Measurements from ENCODE around the gene MED4.

Gene MED4, protein sequence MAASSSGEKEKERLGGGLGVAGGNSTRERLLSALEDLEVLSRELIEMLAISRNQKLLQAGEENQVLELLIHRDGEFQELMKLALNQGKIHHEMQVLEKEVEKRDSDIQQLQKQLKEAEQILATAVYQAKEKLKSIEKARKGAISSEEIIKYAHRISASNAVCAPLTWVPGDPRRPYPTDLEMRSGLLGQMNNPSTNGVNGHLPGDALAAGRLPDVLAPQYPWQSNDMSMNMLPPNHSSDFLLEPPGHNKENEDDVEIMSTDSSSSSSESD

DNA sequence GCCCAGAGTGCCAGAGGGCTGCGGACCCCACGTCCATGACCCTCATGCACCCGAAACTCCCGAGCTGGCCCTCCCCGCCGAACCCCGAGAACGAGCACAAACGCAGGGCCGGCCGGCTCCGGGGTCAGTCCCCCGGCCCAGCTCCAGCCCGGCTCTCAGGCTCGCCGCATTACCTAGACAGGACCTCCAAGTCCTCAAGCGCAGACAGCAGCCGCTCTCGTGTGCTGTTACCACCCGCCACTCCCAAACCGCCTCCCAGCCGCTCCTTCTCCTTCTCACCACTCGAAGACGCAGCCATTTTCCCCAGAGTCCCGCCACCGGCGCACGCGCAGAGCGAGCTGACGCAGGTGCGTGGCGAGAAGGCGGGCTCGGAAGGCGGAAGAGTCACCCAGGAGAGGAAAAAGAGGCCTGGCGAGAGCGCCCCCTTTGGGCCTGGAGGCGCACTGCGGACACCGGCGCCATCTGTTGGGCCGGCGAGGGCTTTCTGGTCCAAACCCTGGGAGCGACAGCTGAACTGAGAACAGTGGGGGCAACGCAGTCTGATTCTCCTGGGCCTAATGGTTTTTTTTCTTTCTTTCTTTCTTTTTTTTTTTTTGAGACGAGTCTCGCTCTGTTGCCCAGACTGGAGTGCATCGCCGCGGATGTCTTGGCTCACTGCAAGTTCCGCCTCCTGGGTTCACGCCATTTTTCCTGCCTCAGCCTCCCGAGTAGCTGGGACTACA, at the start of gene MED4:
MED4 (minus strand) TSS at position 324 of the 722 bp plus-strand sequence; CDS start at position 298, 26 bp downstream.
- peak; percentile 83 for DNase-seq

DNA sequence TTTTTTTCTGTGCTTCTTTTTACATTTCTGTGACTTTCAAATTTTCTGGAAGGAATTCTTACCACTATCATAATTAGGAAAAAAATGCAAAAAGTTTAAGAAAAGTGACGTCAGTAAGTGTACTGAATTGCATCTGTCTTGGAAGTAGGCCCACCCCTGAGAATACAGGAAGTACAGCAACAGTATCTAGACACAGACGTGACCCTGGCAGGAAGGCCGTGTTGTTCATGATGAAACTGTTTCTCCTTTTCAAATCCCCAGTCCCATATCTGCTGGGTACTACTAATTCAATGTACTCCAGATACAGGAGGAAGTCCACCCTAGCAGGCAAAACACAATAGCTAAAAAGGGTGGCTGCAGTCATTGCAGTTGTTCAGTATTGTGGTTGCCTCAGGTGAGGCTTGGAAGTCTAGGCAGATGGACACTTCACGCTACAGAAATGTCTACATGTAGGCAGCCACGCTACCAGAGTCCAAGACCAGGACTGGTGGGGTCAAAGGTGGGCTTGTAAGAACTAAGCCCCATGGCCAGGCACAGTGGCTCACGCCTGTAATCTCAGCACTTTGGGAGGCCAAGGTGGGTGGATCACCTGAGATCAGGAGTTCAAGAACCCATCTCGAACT, 49.6 kb upstream of the MED4 start:
- DNase-seq, result no peak

DNA sequence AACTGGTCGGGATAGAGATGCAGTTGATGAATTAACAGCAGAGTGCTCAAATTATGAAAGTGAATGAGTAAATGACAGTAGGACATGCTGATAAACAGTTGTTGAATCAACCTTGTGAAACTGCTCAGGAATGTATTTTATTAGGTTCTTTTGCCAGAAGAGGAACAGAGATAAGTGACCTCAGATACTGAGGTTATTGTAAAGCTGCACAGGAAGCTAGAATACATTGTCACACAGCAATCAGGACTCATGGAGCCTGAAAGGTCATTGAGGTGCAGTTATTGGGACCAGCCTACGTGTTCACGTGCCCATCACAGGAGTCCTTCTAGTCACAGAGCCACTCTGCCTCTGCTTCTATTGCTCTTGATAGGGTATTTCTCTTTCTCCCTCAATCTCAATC, 47.5 kb upstream of the MED4 start:
- no peak for DNase-seq

DNA sequence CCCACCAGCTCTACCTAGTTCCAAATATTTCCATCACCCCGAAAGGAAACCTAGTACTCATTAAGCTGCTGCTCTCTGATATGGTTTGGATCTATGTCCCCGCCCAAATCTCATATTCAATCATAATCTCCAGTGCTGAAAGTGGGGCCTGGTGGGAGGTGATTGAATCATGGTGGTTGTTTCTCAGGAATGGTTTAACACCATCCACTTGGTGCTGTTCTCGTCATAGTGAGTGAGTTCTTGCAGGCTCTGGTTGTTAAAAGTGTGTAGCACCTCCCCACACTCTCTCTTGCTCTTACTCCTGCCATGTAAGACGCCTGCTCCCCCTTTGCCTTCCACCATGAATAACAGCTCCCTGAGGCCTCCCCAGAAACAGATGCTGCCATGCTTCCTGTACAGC, 43.4 kb upstream of the MED4 start:
- DNase-seq, result no peak

DNA sequence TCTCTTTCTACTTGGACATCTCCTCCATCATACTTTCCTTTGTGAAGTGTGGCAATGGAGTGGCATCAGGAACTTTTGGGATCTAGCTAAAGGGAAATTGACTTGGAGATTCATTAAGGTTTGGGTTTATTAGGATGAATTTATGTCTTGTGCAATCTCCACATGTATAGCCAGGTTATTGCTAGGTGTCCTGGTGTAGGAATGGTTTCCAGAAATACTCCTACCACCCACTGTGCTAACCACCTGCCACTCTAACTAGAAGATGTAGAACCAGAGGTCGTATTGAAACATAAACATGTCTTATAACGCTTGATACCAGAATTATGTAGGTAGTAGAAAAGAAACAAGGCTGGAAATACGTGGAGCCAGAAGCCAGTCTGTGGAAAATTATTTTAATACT, 38.1 kb upstream of the MED4 start:
- no peak for DNase-seq

DNA sequence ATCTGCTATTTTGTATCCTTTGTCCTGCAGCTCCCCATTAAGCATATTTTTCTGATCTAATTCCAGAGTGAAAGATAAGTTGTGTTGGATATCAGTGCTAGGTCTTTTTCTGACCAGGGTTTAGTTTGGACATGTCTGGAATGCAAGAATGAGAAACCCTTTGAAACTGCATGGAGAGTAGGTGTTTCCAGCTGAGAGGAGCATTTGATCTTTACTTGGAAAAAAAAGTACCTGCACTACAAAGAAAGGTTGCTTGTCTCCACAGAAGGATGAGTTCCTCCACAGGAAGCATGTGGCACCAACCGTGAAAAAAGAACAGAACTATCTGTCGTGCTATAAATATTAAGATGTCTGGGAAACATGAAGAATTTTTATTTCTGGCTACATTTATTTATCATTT, 36.6 kb upstream of the MED4 start:
- no peak for DNase-seq

DNA sequence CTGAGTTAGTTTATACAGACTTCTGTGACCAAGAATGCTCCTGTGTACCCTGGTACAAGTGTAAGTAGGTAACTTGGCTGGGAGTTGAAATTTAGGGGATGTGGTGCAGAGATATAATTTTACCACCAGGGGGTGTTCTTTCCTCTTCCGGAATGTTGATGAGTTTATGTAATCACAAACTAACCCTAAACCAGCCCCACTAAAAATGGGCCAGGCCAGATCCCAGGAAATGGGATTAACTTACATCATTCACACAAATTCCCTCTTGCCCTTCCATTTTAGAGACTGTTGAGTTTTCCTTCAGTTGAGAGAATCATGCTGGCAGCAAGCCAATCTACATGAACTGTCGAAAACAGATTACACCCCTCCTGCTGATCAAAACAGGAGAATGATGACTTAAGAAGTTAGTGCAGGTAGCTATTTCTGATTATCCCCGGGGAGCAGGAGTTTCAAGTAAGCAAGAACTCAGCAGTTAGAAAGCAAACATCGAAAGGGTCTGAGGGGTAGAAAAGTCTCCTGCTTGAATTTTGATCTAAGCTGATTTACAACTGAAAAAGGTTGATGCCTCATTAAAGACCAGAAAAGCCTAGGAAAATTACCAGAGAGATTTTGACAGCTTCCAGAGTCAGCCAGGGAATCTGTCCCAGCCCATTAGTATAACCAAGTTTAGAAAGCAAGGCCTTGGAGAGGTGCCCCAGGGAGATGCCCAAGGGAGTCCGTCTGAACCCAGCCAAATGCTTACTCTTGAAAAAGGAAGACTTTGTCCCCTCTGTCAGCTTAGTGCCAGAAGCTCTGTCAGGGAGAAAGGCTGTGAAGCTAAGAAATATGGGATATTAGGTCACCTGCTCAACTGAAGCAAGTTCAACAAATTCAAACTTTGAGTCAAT, 32.3 kb upstream of the MED4 start:
- no peak for DNase-seq

DNA sequence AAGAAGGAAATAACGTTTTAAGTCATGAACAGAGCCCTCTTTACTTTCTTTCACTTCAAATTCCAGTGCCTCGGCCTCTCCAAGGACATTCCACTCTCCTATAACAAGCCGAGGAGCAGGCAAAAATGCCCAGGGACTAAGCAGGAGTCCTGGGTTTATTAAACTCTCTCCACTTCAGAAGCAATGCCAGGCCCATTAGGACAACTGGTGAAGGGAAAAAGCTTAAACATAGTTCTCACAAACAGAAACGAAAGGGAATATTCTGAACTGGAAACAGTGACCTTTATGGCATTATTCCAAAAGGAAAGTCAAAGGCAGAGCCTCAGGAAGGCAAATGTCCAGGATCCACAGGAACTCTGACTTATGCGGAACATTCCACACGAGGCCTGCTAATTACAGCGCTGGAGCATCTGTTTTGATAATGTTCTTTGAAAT, 30.9 kb upstream of the MED4 start:
- DNase-seq, result no peak

DNA sequence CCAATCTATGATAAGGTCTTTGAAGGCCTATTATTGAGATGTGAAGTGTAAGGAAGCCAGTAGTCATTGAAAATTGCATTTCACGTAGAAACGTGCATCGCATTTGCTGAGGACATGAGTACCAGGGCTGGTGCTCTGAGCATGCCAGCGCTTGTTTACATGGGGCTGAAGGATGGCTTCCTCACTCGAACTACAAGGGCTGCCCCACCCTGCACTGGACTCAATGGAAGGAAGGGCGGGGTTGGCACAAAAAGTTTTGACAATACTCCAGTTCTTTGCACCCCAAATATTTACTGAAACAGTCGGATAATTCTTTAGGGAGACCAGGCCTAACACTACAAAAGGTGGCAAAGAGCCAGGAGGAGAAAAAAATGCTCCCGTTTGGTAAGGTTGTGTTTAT, 28.9 kb upstream of the MED4 start:
- no peak for DNase-seq

DNA sequence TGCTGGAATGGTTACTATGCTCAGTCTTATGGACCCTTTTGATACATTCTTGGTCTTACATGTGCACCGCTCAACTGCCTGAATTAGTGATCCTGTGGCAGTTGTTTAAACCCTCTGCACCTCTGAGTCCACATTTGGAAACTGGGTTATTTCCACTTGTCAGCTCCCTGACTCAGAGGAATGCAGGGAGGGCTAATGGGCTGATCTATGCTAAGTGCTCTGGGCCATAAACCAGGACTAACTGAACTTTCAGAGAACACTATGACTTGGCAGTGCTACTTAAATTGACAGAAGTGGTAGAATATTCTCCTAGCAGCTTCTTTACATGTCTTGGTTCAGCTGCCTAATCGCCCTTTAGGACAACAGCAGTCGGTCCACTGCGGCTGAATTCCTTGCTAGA, 26.8 kb upstream of the MED4 start:
- DNase-seq, result no peak

DNA sequence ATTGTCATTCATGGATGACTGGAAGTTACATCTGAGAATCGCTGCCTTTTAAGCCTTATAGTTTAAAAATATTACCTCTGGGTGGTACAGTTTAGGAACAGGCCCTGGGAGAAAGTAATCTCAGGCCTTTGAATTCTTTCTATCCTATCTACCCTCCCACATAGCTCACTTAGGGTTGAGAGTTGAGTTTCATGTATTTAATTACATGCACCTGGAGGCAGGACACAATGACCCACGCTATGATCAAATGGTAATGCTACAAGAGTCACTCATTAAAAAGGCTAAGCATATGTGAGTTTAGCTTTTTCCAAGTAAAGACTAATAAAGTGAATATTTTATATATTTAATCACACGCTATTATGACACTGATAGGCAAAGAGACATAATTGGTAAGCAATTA, 25.3 kb upstream of the MED4 start:
- no peak for DNase-seq

DNA sequence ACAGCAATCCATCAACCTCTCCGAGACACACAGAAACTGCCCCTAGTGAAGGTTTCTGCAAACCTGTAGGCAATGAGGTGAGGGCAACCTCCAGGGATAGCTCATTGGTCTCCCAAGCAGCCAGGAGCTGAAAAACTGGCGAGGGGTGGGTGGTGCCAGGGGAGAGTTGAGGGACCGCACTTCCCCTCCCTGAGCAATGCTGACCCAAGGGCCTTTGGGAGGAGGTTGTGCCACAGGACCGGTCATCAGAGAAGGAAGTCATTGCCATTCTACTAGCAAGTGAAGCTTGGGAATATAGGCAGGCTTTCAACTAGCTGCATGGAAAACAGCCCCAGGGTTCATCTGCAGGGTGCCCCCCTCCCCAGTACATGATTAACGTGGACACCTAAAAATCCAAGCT, 23.1 kb upstream of the MED4 start:
- DNase-seq, result no peak

DNA sequence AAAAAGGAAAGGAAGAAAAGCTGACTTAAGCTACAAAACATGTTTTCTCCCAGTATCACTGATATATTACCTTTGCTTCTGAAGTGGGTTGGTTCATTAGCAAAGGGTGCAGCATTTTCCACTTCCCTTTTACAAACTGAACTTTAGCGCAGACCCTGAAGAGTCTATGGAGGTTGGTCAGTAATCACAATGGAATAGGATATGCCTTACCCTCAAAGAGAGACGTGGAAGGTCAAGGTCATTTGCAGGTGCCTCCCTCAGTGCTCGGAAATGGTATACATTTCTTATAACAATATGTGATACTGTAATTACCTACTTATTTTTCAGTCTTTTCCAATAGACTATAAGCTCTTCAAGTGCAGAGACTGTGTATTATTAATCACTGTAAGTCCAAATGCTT, 21.9 kb upstream of the MED4 start:
- no peak for DNase-seq

DNA sequence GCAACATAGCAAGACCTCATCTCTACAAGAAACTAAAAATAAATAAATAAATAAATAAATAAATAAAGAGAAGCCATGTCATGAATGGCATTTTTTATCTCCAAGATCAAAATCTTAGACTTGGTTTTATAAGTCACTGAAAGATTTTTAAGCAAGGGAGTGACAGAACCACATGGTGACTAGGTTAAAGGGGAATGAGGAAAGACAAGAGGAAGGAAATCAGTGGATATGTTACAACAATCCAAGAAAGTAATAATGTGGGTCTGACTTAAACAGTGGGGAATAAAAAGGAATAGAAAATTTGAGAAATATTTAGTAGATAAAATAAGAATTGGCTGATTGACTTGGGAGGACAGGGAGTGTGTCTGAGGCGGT, 18.8 kb upstream of the MED4 start:
- no peak for DNase-seq

DNA sequence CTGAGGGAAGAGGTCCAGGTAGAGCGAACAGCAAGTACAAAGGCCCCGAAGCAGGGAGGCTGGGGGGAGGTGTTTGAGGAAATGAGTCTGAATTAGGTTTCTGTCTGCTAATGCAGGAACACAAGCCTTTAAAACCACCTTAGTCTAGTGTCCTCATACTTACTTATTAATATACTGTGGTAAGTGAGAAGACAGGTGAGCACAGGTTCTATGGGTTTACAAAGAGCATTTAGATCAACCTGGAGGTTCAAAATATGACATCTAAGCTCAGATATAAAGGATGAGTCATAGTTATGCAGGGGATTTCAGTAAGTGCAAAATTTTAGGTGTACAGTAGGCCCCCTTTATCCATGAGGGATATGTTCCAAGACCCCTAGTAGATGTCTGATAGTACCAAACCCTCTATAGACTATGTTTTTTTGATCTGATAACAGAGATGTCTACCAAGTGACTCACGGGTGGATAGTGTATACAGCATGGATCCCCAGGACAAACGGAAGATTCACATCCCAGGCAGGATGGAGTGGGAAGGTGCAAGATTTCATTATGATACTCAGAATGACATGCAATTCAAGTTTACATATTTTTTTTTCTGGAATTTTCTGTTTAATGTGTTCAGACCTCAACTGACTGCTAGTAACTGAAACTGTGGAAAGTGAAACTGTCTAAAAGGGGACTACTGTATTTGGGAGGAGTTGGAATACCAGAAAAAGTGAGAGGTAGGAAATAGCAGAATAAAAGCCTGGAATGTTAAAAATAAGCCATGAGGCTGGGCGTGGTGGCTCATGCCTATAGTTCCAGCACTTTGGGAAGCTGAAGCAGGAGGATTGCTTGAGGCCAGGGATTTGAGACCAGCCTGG, 18.2 kb upstream of the MED4 start:
- no peak for DNase-seq

DNA sequence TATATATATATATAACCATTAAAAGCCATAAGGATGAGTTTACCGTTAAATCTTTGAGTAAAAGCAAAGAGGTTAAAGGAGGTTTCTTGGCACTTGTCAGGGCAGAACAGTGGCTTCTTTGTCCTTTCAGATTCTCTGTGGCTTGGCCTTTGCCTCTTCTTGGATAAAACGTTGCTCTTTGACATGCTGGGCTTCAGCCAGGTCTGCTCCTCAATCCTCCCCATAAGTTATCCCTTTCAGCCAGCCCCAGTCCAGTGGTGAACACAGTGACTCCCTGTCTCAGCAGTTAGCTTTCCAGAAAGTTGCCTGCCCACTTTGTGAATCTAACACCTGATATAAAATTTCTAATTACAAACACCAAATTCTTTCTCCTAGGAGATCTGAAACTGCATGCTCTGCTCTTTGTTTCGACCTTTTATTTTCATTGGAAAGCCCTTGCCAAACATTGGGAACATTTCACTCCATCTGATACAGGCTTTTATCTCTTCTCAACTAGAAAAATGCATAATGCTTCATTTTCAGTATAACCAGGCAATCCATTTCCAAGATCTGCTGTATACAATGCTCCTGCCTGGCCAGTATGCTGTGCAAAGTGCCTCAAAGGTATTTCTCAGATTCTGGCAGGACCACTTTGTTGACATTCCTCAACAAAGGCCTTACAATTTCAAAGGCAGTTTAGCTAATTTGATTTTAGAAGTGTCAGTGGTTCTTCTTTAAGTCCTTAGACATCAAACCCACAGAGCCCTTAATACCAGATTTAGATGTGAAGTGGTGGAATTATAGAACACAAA, 16.2 kb upstream of the MED4 start:
- DNase-seq, result no peak

DNA sequence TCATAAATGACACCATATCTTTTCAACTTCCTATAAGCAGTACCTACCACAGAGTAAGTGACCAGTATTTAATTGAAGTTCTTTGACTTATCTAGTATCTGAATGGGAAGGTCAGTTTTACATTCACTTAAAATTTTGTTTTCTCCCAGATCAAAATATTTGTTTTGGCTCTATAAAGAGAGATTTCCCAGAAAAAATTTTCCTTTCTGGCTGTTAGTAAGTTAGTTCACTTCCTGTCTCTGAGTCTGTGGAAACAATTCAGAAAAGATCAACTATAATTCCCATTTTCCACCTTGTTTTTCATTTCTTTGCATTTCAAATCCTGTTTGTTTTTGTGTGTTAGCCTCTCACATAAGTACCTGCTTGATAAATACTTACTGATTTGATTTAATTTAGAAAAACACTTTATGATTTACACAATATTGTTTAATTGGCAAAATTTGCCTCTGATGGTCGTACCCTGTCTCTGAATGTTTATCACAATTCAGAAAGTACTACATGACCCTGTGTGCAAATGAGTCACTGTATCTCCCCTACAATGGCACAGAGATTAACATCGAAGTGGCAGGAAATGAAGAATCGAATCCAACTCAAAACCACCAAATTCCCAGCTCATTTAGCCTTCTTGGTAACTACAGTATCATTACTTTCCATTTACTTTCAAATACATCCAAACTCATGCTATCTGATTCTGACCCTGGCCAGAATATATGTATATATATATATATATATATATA, 15.4 kb upstream of the MED4 start:
- DNase-seq, result no peak

DNA sequence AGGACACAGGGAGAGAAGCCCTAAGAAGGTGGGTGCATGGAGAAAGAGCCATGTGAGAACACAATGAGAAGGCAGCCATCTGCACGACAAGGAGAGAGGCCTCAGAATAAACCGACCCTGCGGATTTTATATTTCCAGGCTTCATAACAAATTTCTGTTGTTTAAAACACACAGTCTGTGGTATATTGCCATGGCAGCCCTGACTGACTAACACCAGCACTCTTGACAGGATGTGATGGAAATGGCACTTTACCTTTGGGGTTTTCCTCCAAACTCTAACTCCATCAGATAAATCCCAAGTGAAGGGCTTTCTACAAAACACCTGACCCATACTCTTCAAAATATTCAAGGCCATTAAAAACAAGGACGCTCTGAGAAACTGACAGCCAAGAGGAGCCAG, 13.2 kb upstream of the MED4 start:
- DNase-seq, result no peak

DNA sequence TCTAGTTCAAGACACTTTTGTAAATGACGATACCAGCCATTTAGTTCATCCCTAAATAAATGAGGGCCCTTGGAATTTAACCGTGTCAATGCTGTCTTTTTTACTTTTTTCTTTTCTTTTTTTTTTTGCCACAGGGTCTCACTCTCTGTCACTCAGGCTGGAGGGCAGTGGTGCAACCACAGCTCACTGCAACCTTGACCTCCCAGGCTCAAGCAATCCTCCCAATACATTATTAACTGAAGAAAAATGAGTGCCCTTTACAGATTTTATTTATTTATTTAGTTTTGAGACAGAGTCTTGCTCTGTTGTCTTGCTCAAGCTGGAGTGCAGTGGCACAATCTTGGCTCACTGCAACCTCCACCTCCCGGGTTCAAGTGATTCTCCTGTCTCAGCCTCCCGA, 2.9 kb upstream of the MED4 start:
- DNase-seq, result no peak

DNA sequence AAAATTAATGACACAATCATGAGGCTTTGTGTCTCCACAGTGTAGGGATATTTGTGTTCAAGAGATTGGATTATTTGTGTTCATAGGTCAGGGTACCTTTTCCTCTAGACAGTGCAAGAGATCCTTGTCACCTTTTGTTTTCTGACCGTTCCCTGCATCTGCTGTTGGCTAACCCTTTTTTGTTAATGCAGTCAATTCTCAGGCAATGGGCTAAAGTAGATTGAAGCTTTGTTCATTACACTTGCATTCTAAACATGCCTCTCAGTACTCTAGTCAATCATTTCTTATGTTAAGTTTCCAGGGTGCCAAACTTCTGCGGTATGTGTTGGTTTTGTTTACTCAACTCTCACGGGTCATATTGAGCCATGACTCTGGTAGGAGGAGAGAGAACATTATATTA, 1.8 kb upstream of the MED4 start:
- no peak for DNase-seq

DNA sequence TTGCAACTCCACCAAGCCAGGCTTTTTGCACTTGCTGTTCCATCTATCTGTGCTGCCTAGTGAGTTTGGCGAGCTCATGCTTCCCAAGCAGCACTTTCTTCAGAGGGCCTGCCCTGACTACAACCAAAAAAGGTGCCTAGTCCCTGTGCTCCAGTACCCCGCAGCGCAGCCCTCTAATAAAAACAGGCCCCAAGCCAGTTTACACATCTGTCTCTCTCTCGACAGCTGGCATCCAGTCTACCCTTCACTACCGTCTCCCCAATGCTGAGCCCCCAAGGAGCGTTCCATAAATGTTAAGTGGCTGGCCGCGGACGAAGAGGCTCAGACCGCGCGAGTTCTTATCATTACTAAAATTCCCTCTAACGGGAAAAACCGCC, 512 bp downstream of the MED4 start:
- DNase-seq, result no peak

Data from NCI-H774 (cell line).